GM12874 (cell line): ENCODE results near the gene NFE2L1.
A peak's percentile ranks its signal among the peaks of the same experiment; 100 is the strongest.

Experiments
- CTCF ChIP-seq: IDR thresholded peaks from 2 replicates; pipeline ENCODE4 v1.5.1; 2011; ENCODE audit warnings: low read depth, mild to moderate bottlenecking, control low read depth, low read length, moderate library complexity; ENCODE audit not compliant: insufficient read depth

The NFE2L1 gene

GRCh38 chr17:48067245-48067644 lies 19.1 kb downstream of the NFE2L1 start:
- TF ChIP-seq CTCF = no peak

- TF ChIP-seq CTCF = peak; percentile 43
These were observed 20.4 kb downstream of the NFE2L1 start for GRCh38 chr17:48068491-48068961.

- TF ChIP-seq CTCF = no peak
These were observed 22.0 kb downstream of the NFE2L1 start for GRCh38 chr17:48070195-48070594.

- no peak for TF ChIP-seq CTCF
These were observed 23.5 kb downstream of the NFE2L1 start for GRCh38 chr17:48071654-48072053.

DNA sequence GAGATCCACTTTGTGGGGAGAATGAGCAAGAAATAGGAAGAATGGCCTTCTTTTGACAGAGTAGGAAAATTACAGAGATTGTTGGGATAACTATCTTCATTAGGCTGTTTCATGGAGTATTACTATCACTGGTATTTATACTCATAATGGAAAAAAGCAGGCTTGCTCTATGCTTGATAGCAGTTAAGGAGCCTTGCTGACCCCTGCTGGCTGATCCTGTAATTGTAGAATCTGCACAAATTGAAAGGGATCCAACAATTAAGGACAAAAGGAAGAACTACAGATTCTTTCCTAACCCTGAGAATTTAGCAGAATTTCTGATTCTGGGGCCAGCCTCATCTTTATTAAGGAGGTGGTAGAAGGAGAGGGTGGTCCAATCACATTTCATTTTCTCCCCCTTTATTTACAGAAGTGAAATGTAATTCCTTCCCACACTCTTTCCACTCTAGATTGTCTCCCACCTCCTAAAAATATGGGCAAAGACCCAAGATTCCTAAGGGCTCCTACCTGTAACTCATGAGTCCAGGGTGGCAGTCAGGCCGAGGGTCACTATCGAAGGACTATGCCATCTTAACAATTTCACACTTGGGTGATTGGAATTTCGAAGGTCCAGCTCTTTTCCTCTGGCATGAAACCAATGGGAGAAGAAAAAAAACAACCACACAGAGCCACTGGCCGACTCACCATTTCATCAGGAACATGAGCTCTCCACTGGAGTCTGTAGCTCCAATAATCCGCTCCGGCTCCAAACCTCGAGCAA lies 26.3 kb downstream of the NFE2L1 start:
- peak; percentile 70; the same call in 1 of the 2 replicates for TF ChIP-seq CTCF

- no peak for TF ChIP-seq CTCF
These were observed 33.7 kb downstream of the NFE2L1 start for GRCh38 chr17:48081858-48082257.

- TF ChIP-seq CTCF = no peak
These were observed 36.8 kb downstream of the NFE2L1 start for GRCh38 chr17:48084932-48085331.
